HT-29 (cell line): ENCODE data around the gene GMNN. TPM values are rescaled to one million over a fixed set of nuclear protein-coding genes. Genes with fewer than 3 reads are reported as not detected.
"Not testable (repeated sequence)": the region's sequence is repeated elsewhere in the genome, so short reads cannot be mapped to it uniquely, and the experiment has no call there.

Source experiments
- DNase-seq: peaks from one replicate; pipeline ENCODE4 v3.0.0-alpha.2; 2015; ENCODE audit warnings: low spot score
- total RNA-seq: library from RNA; depleted of rRNA; stranded (reverse); fragments of >200 nt; shearing (Covaris generic); gene quantifications from 2 replicates; pipeline ENCODE4 v1.2.3, GENCODE V29; 2014

Gene GMNN
- total RNA-seq, 1 experiment from 2014 or later, result 47.5 TPM

DNA sequence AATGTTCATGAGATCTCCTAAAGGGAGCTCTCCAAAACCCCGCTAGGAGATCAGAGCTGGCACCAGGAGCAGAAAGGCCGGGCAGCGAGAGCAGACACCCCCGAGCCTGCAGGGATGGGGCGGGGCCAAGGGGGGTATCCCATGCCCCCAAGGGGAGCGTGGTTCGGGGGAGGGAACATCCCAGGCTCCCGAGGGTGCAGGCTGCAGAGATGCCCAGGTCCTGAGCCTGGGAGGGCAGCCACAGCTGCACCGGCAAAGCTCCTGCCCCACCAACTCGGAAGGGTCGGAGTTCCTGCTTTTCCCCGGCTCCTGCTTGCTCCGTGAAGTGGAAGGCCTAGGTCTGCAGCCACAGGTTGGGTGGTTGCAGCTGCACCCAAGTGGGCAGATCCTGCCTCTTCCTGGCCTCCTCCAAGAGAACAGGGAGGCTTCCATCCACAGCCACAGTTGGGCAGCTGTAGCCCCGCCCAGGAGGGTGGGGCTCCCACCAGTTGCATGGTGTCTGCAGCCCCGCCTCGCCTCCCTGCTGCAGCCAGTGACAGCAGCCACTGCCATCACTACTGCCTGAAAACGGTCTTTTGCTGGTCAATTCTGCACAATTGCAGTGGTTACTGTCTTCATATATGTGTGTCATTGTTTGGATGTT lies 13.4 kb upstream of the GMNN start:
- DNase-seq, result no peak

DNA sequence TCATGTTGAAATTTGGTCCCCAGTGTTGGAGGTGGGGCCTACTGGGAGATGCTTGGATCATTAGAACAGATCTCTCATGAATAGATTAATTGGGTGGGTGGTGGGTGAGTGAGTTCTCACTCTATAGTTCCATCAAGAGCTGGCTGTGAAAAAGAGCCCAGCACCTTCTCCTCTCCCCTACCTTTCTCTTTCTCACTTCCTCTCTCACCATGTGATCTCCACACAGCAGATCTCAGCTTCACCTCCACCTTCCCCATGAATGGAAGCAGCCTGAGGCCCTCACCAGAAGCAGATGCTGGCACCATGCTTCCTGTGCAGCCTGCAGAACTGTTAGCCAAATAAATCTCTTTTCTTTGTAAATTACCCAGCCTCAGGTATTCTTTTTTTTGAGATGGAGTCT lies 12.9 kb upstream of the GMNN start:
- DNase-seq, result no peak

DNA sequence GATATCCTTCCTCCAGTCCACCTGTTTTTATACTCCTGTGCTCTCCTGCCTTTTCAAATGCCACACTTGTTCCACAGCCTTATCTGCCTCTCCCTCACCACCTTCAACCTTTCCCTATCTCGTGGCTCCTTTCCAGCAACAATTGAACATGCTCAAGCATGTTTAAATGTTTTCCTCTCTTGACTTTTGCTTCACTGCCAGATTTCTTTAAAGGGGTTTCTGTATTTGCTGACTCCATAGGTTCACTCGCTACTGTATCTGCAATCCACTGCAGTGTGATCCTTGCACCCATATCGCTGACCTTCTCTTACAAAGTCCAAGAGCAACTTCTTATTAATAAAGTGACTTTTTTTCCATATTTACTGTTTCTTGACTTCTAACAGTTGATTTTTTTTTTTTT lies 11.2 kb upstream of the GMNN start:
- no peak for DNase-seq

DNA sequence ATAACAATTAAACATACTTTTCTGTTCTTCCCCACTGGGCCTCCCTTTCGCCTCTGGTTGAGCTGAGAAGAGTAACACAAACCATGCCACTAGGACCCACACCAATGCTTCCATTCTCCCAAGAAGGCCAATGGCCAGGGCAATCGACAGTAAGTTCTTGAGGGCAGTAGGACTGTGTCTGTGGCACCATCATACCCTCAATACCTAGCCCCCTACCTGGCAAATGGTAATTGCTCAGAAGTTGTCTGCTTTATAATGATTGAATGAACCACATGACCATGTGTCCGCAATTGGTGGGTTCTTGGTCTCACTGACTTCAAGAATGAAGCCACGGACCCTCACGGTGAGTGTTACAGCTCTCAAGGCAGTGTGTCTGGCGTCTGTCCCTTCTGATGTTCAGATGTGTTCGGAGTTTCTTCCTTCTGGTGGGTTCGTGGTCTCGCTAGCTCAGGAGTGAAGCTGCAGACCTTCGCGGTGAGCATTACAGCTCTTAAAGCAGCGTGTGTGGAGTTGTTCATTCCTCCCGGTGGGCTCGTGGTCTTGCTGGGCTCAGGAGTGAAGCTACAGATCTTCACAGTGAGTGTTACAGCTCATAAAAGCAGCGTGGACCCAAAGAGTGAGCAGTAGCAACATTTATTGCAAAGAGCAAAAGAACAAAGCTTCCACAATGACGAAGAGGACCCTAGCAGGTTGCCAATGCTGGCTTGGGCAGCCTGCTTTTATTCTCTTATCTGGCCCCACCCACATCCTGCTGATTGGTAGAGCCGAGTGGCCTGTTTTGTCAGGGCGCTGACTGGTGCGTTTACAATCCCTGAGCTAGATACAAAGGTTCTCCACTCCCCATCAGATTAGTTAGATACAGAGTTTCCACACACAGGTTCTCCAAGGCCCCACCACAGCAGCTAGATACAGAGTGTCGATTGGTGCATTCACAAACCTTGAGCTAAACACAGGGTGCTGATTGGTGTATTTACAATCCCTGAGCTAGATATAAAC lies 9.6 kb upstream of the GMNN start:
- not testable (repeated sequence) for DNase-seq

DNA sequence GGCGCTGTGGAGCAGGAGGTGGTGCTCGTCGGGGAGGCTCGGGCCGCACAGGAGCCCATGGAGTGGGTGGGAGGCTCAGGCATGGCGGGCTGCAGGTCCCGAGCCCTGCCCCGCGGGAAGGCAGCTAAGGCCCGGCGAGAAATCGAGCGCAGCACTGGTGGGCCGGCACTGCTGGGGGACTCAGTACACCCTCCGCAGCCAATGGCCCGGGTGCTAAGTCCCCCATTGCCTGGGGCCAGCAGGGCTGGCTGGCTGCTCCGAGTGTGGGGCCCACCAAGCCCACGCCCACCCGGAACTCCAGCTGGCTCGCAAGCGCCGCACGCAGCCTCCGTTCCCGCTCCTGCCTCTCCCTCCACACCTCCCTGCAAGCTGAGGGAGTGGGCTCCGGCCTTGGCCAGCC lies 8.8 kb upstream of the GMNN start:
- not testable (repeated sequence) for DNase-seq

DNA sequence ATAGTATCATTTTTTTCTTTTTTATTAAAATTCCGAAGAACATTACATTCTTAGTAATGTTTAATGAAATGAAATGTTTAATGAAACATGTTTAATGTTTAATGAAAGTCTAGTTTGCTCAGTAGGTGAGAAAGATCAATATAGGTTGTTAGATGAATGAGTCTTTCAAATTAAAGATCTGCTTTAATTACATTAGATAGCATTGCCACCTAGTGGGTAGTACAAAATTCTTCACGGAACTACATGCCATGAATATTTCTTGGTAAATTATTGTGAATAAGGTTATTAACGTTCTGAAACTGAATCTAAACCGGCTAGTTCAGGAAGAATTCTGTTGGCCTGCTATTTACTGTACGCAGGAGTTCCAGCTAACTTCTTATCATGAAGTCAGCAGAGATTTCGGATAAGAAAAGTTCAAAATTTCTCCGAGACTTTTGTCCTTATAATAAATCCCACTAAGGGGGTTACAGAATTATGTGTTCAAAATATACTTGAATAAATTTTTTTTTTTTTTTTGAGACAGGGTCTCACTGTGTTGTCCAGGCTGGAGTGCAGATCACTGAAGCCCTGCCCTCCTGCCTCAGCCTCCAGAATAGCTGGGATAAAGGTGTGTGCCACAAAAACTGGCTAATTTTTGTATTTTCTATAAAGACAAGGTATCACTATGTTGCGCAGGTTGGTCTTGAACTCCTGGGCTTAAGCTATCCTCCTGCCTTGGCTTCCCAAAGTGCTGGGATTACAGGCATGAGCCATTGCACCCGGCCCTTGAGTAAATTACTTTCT lies 7.9 kb upstream of the GMNN start:
- DNase-seq, result peak; percentile 54

DNA sequence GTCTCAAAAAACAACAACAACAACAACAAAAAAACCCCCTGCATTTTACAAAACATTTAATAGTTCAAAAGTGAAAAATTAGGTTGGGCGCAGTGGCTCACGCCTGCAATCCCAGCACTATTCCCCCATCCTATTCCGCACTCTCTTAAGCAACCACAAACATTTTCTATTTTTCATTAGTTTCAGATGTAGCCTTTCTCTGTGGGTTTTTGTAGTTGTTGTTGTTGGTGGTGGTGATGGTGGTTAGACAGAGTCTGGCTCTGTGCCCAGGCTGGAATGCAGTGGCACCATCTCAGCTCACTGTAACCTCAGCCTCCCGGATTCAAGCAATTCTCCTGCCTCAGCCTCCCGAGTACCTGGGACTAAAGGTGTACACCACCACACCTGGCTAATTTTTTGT lies 6.4 kb upstream of the GMNN start:
- DNase-seq, result no peak

DNA sequence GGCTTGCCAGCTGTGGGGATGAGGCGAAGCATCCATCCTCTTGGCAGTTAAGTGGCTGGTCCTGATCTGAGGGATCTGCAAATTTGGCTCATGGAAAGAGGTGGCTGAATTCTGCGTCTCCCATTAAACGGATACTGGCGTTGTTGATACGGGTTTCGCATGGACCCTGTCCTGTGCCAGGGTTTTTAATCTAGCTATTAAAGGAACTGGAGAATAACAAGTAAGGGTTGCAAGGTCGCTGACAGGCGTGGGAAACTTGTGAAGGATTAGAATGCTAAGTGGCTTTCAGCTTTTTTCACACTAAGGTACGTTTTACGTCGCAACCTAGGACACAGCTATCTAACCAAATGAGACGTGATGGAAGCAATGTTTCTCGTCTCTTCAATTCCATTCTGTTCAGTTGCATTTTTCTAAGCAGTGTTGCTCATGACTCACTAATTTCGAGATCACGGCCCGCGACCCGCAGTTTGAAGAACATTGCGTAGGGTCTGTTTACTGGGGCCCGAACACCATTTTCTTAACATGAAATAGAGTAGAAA lies 852 bp downstream of the GMNN start:
- DNase-seq, result no peak

DNA sequence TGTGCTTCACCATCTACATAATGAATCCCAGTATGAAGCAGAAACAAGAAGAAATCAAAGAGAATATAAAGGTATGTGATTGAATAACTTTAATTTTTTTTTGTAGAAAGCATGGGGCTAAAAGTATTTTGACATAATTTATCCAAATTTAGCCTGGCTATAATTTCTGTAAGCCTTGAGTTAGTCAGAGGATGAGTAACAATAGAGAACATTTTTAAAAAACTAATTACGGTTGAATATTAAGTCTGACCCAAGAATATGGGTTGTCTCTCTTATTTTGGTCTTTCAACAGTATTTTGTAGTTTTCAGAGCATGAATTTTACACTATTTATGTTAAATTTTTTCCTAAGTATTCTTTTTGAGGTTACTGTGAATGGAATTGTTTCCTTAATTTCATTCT lies 2.5 kb downstream of the GMNN start:
- DNase-seq, result no peak

DNA sequence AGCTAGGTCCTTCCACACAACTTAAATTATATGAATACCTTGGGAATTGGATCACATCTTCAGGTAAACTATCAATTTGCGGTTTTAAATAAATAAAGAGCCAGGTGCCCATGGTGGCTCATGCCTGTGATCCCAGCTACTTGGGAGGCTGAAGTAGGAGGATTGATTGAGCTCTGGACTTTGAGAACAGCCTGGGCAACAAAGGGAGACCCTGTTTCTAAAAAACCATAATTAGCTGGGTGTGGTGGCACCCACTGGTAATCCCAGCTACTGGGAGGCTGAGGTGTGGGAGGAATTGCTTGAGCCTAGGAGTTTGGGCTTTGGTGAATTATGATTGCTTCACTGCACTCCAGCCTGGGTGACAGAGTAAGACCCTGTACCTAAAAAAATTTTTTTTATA lies 3.4 kb downstream of the GMNN start:
- DNase-seq, result no peak

DNA sequence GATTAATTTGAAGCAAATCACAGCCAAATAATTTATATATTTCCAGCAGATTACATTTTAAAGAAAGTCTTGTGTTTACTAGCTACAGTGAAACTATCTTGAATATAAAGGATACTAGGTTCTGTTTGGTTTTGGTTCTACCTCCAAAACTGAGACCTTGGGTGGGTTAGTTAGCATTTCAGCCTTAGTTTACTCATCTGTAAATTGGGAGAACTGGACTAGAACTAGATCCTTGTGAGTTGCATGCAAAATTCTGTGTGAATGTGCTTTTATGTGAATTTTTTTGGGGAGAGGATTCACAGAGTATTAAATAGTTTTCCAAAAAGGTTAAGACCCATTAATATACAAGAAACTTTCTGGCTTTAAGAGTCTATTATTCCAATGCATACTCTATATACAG lies 4.1 kb downstream of the GMNN start:
- no peak for DNase-seq

DNA sequence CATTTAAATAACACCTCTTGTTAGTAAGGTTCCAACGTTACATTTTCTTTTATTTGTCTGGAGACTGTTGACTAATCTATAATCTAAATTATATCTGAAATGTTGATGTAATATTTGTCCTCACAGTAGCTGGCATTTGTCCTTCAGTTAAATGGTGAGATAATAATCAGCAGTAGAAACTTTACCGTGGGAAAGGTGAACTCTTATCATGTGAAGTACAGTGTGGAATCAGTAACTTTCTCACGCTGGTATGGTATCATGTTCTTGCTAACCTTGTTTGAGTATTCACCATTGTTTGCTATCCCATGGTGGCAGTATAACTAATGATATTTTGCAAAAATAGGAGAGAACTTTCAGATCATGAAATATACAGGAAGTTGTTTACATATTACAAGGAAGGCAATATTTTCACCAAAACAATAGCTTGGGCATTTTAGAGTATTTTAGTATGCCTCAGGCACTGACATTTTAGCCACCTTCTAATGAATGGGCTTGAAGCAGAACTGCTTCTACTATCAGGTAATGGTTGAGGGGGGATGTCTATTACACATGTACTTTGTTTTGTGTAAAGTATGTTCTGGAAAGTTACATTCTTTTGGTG lies 4.8 kb downstream of the GMNN start:
- peak; percentile 56 for DNase-seq

DNA sequence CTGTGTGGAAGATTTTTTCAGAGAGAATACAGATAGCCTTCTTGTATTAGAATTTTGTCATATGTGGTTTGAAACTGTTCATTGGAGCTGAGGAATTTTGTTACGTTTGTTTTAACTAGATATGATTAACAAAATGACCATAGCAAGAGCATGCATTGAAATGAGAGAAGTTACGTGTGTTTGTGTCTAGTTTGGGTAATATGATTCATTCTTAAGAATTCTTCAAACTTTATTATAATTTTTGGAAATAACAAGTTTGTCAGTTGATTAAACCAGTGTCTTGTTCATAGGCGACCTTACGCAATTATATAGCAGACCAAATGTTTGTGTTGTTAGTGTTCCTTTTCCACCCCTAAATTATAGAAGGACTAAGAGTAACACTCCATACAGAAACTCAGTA lies 5.5 kb downstream of the GMNN start:
- DNase-seq, result no peak

DNA sequence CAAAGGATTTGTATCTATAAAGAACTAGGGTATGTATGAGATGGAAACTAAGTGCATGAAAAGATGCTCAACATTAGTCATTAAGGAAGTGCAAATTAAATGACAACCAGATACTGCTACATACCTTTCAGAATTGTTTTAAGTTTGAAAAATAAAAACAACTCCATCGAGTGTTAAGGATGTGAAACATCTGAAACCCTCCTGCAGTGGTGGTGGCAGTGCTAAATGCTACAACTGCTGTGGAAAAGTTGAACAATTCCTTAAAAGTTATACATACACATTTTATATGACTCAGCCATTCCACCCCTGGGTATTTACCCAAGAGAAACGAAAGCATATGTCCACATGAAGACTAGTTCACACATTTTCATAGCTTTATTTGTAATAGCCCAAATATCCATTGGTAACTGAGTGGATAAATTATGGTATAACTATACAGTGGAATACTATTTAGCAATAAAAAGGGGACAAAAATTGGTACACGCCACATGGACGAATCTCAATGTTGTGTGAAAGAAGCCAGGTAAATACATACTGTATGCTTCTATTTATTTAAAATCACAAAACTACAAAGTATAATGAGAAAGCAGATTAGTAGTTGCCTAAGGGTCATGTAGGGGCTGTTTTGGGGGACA lies 13.4 kb downstream of the GMNN start:
- no peak for DNase-seq

DNA sequence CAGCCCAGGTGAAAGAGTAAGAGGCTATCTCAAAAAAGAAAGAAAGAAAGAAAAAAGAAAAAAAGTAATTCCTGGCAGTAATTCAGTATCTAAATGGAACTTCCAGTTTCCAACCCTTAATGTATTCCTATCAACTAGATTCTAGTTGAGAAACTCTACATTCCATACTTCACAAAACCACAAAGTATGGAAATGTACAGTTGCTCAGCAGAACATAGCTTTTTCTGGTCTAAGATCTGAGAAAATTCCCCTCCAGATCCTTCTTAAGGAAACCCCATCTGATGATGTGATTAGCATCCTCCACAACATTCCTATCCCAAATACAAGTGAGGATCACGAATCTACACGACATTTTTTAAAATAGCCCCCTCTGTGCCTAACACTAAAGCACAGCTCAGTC lies 20.4 kb downstream of the GMNN start:
- DNase-seq, result no peak

DNA sequence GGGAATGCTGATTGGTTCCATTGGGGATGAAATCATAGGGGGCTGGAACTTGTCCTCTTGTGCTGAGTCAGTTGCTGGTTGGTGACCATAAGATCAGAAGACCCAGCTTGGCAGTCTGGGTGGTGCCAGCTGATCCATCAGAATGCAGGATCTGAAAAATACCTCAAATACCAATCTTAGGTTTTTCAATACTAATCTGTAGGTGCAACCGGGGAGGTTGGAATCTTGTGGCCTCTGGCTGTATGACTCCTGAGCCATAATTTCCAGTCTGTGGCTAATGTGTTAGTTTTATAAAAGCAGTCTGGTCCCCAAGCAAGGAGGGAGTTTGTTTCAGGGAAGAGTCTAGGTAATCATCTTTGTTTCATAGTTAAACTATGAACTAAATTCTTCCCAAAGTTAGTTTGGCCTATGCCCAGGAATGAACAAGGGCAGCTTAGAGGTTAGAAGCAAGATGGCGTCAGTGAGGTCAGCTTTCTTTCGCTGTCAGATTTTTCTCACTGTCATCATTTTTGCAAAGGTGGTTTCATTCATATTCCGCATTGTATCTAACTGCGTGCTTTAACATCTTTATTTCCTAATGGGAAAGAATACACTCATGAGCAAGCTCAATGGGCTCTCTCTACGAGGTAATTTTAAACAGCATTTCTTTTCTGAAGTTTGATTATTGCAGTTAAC lies 22.0 kb downstream of the GMNN start:
- no peak for DNase-seq

DNA sequence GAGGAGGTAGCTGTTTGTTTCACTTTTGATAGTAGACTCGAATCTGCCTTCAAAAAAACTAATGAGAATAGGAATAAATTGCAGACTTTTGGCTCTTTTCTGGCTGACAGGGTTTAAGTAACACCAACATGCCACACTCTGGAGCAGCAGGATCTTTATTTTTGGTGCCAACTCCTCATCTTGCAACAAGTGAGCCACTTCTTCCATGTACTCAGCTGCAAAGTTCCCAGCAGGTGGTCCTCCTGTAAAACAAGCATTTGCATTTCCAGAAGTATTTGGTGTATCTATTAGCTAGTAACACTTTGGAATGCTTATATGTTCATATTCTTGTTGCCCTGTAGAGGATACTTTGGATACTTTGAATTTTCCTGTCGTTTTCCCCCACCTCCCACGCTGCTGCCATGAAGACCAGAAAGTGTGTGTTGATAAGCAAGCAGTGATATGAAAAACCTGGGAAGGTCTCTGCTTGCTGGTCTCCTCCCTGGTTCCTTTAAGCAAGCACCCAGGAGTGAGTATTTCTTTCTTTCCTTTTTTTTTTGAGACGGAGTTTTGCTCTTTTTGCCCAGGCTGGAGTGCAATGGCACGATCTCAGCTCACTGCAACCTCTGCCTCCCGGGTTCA lies 23.0 kb downstream of the GMNN start:
- DNase-seq, result no peak

DNA sequence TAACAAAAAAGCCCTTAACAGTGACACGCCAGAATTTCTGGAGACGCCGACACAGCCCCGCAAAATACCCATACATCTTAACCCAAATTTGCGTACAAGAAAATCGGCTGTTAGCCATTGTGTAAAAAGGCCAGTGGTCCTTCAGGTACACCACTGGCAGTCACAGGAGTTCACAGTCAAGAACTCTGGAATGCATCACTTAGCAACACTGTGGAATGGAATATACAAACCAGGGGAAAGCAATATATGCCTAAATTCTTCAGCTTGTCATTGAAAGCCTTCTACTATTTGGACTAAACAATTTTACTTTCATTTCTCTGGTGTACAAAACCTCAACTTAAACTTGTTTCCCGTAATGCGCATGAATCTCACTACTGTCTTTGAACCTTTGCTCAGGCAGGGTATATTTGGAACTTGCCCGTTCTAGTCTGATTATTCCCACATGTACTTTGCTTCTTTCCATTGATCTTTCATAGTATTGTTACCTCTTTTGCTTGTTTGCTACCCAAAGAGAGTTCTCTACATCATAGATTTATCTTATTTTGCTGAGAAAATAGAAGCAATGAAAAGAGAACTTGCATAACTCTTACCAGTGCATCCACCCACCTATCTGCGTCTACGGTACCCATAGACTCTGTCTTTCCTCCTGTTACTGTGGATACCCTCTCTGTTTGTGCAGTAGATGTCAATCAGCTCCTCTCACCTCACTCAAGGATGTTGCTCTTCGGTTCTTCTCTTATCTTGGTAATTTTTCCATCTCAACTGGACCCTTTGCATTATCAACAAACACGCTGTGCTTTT lies 24.2 kb downstream of the GMNN start, which contains the start of gene ARMH2:
ARMH2 (minus strand) TSS at position 178 of the 801 bp plus-strand sequence; CDS start at position 118, 60 bp downstream.
- DNase-seq, result no peak

DNA sequence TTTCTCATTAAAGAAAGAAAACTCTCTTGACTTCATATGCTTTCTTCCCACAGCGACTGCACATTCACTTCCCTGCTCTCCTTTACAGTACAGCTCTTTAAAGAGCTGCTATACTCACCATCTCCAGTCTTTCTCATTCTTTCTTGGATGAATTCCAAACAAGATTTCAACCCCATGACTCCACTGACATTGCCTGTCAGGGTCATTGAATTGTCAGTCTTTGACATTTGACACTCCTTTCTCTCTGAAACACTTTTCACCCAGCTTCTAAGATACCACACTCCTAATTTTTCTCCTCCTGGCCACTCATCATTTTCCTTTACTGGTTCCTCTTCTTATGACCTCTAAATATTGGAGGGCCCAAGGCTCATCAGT lies 24.8 kb downstream of the GMNN start:
- no peak for DNase-seq
